ENCODE measurements around the gene ADGRE3. TPM values are rescaled to one million over a fixed set of nuclear protein-coding genes. Genes with fewer than 3 reads are reported as not detected.

The ADGRE3 gene
- total RNA-seq, 1 experiment from 2014 or later, result not detected

GRCh38 chr19:14577264-14577663, 97.4 kb downstream of the ADGRE3 start:
- Mint-ChIP-seq H3K36me3 (no peaks in the 10 kb centered on the region), H3K9me3 (no peaks in the 10 kb centered on the region), H3K4me1 (peaks cover 4% of the 10 kb centered on the region; the same call in 1 of the 2 replicates), H3K27ac (no peak overlapping the region), H3K27me3 (ENCODE audit: low read depth) (no peaks in the 10 kb centered on the region; the same call in 1 of the 2 replicates), H3K4me3 (no peak overlapping the region)
- DNase-seq (ENCODE audit: low spot score) (no peak), ATAC-seq (no peak)
- ChIA-PET POLR2A (interaction anchor here (0.6 kb wide), 1 partner anchor 182 kb away, joined by 3 read pairs; no protein-coding TSS in a partner anchor), CTCF (interaction anchor here (0.7 to 7.4 kb wide), 2 partner anchors 110 to 1493 kb away, joined by 4 to 224 read pairs; partner anchors contain the start of gene ZNF333)
- TF ChIP-seq ZNF512 (CRISPR knock-in tag; IDR thresholded peaks at IDR 0.05; ENCODE audit: borderline replicate concordance) (no peak), GRHL2 (CRISPR knock-in tag; IDR thresholded peaks at IDR 0.05; ENCODE audit: insufficient replicate concordance, severe bottlenecking) (no peak), NFE2L1 (CRISPR knock-in tag; IDR thresholded peaks at IDR 0.05) (no peak), ZNF423 (CRISPR knock-in tag; IDR thresholded peaks at IDR 0.05) (no peak), GTF2I (CRISPR knock-in tag; conservative IDR thresholded peaks at IDR 0.05) (no peak), NR3C1 (CRISPR knock-in tag; conservative IDR thresholded peaks at IDR 0.05; ENCODE audit: low read depth) (no peak), NR2C2 (CRISPR knock-in tag; IDR thresholded peaks at IDR 0.05) (no peak), ZNF121 (CRISPR knock-in tag; IDR thresholded peaks at IDR 0.05) (no peak)

DNA sequence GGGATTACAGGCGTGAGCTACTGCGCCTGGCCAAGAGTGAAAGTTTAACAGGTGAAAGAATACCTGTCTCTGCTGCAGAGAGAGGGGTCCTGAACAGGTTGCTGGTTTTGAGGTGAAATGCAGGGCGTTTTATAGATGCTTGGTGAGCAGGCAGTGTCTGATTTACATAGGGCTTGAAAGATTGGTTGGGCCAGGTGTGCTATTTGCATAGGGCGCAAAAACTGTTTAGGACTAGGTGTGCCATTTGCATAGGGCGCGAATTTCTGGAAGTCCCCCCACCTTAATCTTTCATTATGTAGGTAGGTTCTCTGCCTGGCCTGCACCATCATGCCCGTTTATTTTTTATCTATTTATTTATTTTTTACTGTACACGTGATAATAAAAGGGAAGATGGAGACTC, 98.3 kb downstream of the ADGRE3 start:
- Mint-ChIP-seq H3K36me3 (peaks cover 2% of the 10 kb centered on the region; the same call in 1 of the 2 replicates), H3K27ac (no peak overlapping the region), H3K4me3 (no peak overlapping the region), H3K4me1 (peaks cover 4% of the 10 kb centered on the region; the same call in 1 of the 2 replicates), H3K27me3 (ENCODE audit: low read depth) (no peaks in the 10 kb centered on the region; the same call in 1 of the 2 replicates), H3K9me3 (no peaks in the 10 kb centered on the region)
- ChIA-PET POLR2A (interaction anchor here (0.6 kb wide), 1 partner anchor 183 kb away, joined by 3 read pairs; no protein-coding TSS in a partner anchor), CTCF (interaction anchor here (7.4 kb wide), 1 partner anchor 111 kb away, joined by 224 read pairs; the partner anchor contains the start of gene ZNF333)
- ATAC-seq (no peak), DNase-seq (ENCODE audit: low spot score) (no peak)
- TF ChIP-seq, protein P1, sequence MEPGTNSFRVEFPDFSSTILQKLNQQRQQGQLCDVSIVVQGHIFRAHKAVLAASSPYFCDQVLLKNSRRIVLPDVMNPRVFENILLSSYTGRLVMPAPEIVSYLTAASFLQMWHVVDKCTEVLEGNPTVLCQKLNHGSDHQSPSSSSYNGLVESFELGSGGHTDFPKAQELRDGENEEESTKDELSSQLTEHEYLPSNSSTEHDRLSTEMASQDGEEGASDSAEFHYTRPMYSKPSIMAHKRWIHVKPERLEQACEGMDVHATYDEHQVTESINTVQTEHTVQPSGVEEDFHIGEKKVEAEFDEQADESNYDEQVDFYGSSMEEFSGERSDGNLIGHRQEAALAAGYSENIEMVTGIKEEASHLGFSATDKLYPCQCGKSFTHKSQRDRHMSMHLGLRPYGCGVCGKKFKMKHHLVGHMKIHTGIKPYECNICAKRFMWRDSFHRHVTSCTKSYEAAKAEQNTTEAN (CRISPR knock-in tag; IDR thresholded peaks at IDR 0.05), result no peak
- TF ChIP-seq ZNF423 (CRISPR knock-in tag; IDR thresholded peaks at IDR 0.05) (no peak), AR (CRISPR knock-in tag; IDR thresholded peaks at IDR 0.05) (no peak), NR1H2 (CRISPR knock-in tag; IDR thresholded peaks at IDR 0.05) (no peak), ZNF425 (CRISPR knock-in tag; conservative IDR thresholded peaks at IDR 0.05) (no peak)
- TF ChIP-seq, protein P2, sequence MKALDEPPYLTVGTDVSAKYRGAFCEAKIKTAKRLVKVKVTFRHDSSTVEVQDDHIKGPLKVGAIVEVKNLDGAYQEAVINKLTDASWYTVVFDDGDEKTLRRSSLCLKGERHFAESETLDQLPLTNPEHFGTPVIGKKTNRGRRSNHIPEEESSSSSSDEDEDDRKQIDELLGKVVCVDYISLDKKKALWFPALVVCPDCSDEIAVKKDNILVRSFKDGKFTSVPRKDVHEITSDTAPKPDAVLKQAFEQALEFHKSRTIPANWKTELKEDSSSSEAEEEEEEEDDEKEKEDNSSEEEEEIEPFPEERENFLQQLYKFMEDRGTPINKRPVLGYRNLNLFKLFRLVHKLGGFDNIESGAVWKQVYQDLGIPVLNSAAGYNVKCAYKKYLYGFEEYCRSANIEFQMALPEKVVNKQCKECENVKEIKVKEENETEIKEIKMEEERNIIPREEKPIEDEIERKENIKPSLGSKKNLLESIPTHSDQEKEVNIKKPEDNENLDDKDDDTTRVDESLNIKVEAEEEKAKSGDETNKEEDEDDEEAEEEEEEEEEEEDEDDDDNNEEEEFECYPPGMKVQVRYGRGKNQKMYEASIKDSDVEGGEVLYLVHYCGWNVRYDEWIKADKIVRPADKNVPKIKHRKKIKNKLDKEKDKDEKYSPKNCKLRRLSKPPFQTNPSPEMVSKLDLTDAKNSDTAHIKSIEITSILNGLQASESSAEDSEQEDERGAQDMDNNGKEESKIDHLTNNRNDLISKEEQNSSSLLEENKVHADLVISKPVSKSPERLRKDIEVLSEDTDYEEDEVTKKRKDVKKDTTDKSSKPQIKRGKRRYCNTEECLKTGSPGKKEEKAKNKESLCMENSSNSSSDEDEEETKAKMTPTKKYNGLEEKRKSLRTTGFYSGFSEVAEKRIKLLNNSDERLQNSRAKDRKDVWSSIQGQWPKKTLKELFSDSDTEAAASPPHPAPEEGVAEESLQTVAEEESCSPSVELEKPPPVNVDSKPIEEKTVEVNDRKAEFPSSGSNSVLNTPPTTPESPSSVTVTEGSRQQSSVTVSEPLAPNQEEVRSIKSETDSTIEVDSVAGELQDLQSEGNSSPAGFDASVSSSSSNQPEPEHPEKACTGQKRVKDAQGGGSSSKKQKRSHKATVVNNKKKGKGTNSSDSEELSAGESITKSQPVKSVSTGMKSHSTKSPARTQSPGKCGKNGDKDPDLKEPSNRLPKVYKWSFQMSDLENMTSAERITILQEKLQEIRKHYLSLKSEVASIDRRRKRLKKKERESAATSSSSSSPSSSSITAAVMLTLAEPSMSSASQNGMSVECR (CRISPR knock-in tag; IDR thresholded peaks at IDR 0.05; ENCODE audit: borderline replicate concordance), result no peak
- TF ChIP-seq, protein P3, sequence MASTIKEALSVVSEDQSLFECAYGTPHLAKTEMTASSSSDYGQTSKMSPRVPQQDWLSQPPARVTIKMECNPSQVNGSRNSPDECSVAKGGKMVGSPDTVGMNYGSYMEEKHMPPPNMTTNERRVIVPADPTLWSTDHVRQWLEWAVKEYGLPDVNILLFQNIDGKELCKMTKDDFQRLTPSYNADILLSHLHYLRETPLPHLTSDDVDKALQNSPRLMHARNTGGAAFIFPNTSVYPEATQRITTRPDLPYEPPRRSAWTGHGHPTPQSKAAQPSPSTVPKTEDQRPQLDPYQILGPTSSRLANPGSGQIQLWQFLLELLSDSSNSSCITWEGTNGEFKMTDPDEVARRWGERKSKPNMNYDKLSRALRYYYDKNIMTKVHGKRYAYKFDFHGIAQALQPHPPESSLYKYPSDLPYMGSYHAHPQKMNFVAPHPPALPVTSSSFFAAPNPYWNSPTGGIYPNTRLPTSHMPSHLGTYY (CRISPR knock-in tag; IDR thresholded peaks at IDR 0.05), result no peak
